ENCODE data around the gene MBD5.

The MBD5 gene

GRCh38 chr2:148455791-148456190 is 434.9 kb downstream of the MBD5 start:
- no peak overlapping the region for H3K27ac ChIP-seq
- H3K36me3 ChIP-seq (replicated peaks): no peaks in the 10 kb centered on the region
- DNase-seq: no peak
- TF ChIP-seq CTCF (IDR thresholded peaks at IDR 0.05; ENCODE audit: low read depth, low read length, missing control alignments): no peak
- no peak overlapping the region for H3K4me3 ChIP-seq (ENCODE audit: low read depth, low read length)
- in situ Hi-C loops (cut with HindIII; ENCODE audit: low pct_ligation_motif_present, low sequenced_read_pairs): no loop called here
- no peaks in the 10 kb centered on the region for H3K27me3 ChIP-seq (replicated peaks)

GRCh38 chr2:148458171-148458570 is 437.3 kb downstream of the MBD5 start:
- in situ Hi-C loops (cut with HindIII; ENCODE audit: low pct_ligation_motif_present, low sequenced_read_pairs): no loop called here
- Histone ChIP-seq H3K36me3 (replicated peaks) (no peaks in the 10 kb centered on the region), H3K27ac (no peak overlapping the region), H3K27me3 (replicated peaks) (no peaks in the 10 kb centered on the region), H3K4me3 (ENCODE audit: low read depth, low read length) (no peak overlapping the region)
- no peak for DNase-seq
- TF ChIP-seq CTCF (IDR thresholded peaks at IDR 0.05; ENCODE audit: low read depth, low read length, missing control alignments): no peak

- TF ChIP-seq CTCF (IDR thresholded peaks at IDR 0.05; ENCODE audit: low read depth, low read length, missing control alignments): no peak
- DNase-seq: no peak
- in situ Hi-C loops (cut with HindIII; ENCODE audit: low pct_ligation_motif_present, low sequenced_read_pairs): no loop called here
- Histone ChIP-seq H3K4me3 (ENCODE audit: low read depth, low read length) (no peak overlapping the region), H3K27me3 (replicated peaks) (no peaks in the 10 kb centered on the region), H3K27ac (no peak overlapping the region), H3K36me3 (replicated peaks) (no peaks in the 10 kb centered on the region)
Observed at GRCh38 chr2:148459377-148459778, 438.5 kb downstream of the MBD5 start.

- H3K27ac ChIP-seq: no peak overlapping the region
- in situ Hi-C loops (cut with HindIII; ENCODE audit: low pct_ligation_motif_present, low sequenced_read_pairs): no loop called here
- no peaks in the 10 kb centered on the region for H3K36me3 ChIP-seq (replicated peaks)
- H3K27me3 ChIP-seq (replicated peaks): no peaks in the 10 kb centered on the region
- no peak for TF ChIP-seq CTCF (IDR thresholded peaks at IDR 0.05; ENCODE audit: low read depth, low read length, missing control alignments)
- no peak for DNase-seq
- no peak overlapping the region for H3K4me3 ChIP-seq (ENCODE audit: low read depth, low read length)
Observed at GRCh38 chr2:148461876-148462275, 441.0 kb downstream of the MBD5 start.

GRCh38 chr2:148475626-148476025 is 454.7 kb downstream of the MBD5 start:
- in situ Hi-C loops (cut with HindIII; ENCODE audit: low pct_ligation_motif_present, low sequenced_read_pairs): no loop called here
- H3K4me3 ChIP-seq (ENCODE audit: low read depth, low read length): no peak overlapping the region
- H3K27ac ChIP-seq: no peak overlapping the region
- no peaks in the 10 kb centered on the region for H3K27me3 ChIP-seq (replicated peaks)
- no peak for TF ChIP-seq CTCF (IDR thresholded peaks at IDR 0.05; ENCODE audit: low read depth, low read length, missing control alignments)
- no peak for DNase-seq
- no peaks in the 10 kb centered on the region for H3K36me3 ChIP-seq (replicated peaks)

- DNase-seq: no peak
- in situ Hi-C loops (cut with HindIII; ENCODE audit: low pct_ligation_motif_present, low sequenced_read_pairs): no loop called here
Observed at GRCh38 chr2:148479398-148479797, 458.5 kb downstream of the MBD5 start.

More at GRCh38 chr2:148479398-148479797, 458.5 kb downstream of the MBD5 start:
- Histone ChIP-seq H3K27ac (no peak overlapping the region), H3K36me3 (replicated peaks) (no peaks in the 10 kb centered on the region), H3K27me3 (replicated peaks) (no peaks in the 10 kb centered on the region), H3K4me3 (ENCODE audit: low read depth, low read length) (no peak overlapping the region)
- no peak for TF ChIP-seq CTCF (IDR thresholded peaks at IDR 0.05; ENCODE audit: low read depth, low read length, missing control alignments)
